Measurements from ENCODE around the gene ANKRD34B.

DNA sequence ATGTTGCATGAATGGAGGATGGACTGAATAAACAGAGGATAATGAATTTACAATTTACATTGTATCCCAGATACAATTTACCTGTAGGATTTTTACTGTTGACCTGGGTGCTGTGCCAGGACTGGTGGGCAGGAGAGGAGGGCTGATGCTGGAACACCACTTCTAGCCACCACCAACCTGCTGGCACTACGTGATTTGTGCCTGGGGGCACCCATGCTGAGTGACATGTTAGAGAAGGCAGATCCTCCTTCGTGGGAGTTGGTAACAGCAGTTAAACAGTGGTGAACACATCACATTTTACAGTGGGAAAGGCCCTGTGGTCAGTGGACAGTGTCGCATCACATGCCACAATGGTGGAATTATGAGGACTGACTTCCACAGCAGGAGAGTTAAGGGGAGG lies 3.0 kb upstream of the ANKRD34B start:
- TF ChIP-seq, protein P1, sequence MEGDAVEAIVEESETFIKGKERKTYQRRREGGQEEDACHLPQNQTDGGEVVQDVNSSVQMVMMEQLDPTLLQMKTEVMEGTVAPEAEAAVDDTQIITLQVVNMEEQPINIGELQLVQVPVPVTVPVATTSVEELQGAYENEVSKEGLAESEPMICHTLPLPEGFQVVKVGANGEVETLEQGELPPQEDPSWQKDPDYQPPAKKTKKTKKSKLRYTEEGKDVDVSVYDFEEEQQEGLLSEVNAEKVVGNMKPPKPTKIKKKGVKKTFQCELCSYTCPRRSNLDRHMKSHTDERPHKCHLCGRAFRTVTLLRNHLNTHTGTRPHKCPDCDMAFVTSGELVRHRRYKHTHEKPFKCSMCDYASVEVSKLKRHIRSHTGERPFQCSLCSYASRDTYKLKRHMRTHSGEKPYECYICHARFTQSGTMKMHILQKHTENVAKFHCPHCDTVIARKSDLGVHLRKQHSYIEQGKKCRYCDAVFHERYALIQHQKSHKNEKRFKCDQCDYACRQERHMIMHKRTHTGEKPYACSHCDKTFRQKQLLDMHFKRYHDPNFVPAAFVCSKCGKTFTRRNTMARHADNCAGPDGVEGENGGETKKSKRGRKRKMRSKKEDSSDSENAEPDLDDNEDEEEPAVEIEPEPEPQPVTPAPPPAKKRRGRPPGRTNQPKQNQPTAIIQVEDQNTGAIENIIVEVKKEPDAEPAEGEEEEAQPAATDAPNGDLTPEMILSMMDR (IDR thresholded peaks at IDR 0.05): no peak
- TF ChIP-seq, protein P2, sequence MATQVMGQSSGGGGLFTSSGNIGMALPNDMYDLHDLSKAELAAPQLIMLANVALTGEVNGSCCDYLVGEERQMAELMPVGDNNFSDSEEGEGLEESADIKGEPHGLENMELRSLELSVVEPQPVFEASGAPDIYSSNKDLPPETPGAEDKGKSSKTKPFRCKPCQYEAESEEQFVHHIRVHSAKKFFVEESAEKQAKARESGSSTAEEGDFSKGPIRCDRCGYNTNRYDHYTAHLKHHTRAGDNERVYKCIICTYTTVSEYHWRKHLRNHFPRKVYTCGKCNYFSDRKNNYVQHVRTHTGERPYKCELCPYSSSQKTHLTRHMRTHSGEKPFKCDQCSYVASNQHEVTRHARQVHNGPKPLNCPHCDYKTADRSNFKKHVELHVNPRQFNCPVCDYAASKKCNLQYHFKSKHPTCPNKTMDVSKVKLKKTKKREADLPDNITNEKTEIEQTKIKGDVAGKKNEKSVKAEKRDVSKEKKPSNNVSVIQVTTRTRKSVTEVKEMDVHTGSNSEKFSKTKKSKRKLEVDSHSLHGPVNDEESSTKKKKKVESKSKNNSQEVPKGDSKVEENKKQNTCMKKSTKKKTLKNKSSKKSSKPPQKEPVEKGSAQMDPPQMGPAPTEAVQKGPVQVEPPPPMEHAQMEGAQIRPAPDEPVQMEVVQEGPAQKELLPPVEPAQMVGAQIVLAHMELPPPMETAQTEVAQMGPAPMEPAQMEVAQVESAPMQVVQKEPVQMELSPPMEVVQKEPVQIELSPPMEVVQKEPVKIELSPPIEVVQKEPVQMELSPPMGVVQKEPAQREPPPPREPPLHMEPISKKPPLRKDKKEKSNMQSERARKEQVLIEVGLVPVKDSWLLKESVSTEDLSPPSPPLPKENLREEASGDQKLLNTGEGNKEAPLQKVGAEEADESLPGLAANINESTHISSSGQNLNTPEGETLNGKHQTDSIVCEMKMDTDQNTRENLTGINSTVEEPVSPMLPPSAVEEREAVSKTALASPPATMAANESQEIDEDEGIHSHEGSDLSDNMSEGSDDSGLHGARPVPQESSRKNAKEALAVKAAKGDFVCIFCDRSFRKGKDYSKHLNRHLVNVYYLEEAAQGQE (IDR thresholded peaks at IDR 0.05; ENCODE audit: insufficient read depth in 1 of 2, low read depth in 2 of 2, low read length in 1 of 2): no peak
- TF ChIP-seq POLR2AphosphoS5 (IDR thresholded peaks at IDR 0.05; ENCODE audit: low read depth, low read length) (no peak), SIN3A (IDR thresholded peaks at IDR 0.05; ENCODE audit: borderline replicate concordance, insufficient read depth, low read depth, low read length) (no peak), TCF7L2 (IDR thresholded peaks at IDR 0.05; ENCODE audit: low read depth, low read length) (no peak)

All from Panc1 (cell line).